Measurements from ENCODE around the gene STPG4. TPM values are rescaled to one million over a fixed set of nuclear protein-coding genes. Genes with fewer than 3 reads are reported as not detected.

STPG4 gene
- total RNA-seq, 3 donors from 2014 or later = 0.32 TPM; not detected in 2

GRCh38 chr2:47196499-47196898 lies 41.4 kb upstream of the STPG4 start:
- Histone ChIP-seq H3K4me1 (peaks cover 4 to 11% of the 10 kb centered on the region in 2 donors), H3K27me3 (no peaks in the 10 kb centered on the region), H3K36me3 (no peaks in the 10 kb centered on the region), H3K27ac (no peak overlapping the region), H3K9me3 (no peaks in the 10 kb centered on the region), H3K4me3 (no peak overlapping the region)
- TF ChIP-seq POLR2A (IDR thresholded peaks at IDR 0.05) = no peak
- no peak for TF ChIP-seq CTCF (IDR thresholded peaks at IDR 0.05)
- TF ChIP-seq POLR2AphosphoS5 (IDR thresholded peaks at IDR 0.05) = no peak
- intact Hi-C loops (cut with DNase I; ENCODE audit: low total_unique reads) = no loop called here
- DNase-seq (ENCODE audit: low spot score in 2 of 2) = no peak

GRCh38 chr2:47196046-47196445 lies 40.9 kb upstream of the STPG4 start:
- TF ChIP-seq POLR2A (IDR thresholded peaks at IDR 0.05) (no peak), POLR2AphosphoS5 (IDR thresholded peaks at IDR 0.05) (no peak)
- DNase-seq (ENCODE audit: low spot score in 2 of 2) = no peak
- intact Hi-C loops (cut with DNase I; ENCODE audit: low total_unique reads) = no loop called here

GRCh38 chr2:47195148-47195547 lies 40.0 kb upstream of the STPG4 start:
- Histone ChIP-seq H3K36me3 (no peaks in the 10 kb centered on the region), H3K27ac (no peak overlapping the region), H3K9me3 (no peaks in the 10 kb centered on the region), H3K4me1 (peaks cover 4 to 11% of the 10 kb centered on the region in 2 donors), H3K4me3 (no peak overlapping the region), H3K27me3 (no peaks in the 10 kb centered on the region)
- no peak for DNase-seq (ENCODE audit: low spot score in 2 of 2)
- TF ChIP-seq POLR2AphosphoS5 (IDR thresholded peaks at IDR 0.05) = no peak
- TF ChIP-seq POLR2A (IDR thresholded peaks at IDR 0.05) = no peak
- TF ChIP-seq CTCF (IDR thresholded peaks at IDR 0.05) = no peak
- intact Hi-C loops (cut with DNase I; ENCODE audit: low total_unique reads) = no loop called here

More at GRCh38 chr2:47196046-47196445, 40.9 kb upstream of the STPG4 start:
- no peaks in the 10 kb centered on the region for H3K9me3 ChIP-seq
- no peak overlapping the region for H3K27ac ChIP-seq
- peaks cover 4 to 11% of the 10 kb centered on the region in 2 donors for H3K4me1 ChIP-seq
- H3K36me3 ChIP-seq = no peaks in the 10 kb centered on the region
- H3K4me3 ChIP-seq = no peak overlapping the region
- no peaks in the 10 kb centered on the region for H3K27me3 ChIP-seq

GRCh38 chr2:47194410-47194809 lies 39.3 kb upstream of the STPG4 start:
- Histone ChIP-seq H3K36me3 (no peaks in the 10 kb centered on the region), H3K27me3 (no peaks in the 10 kb centered on the region), H3K27ac (no peak overlapping the region), H3K4me1 (peaks cover 4 to 11% of the 10 kb centered on the region in 2 donors), H3K9me3 (no peaks in the 10 kb centered on the region), H3K4me3 (no peak overlapping the region)
- intact Hi-C loops (cut with DNase I; ENCODE audit: low total_unique reads) = no loop called here
- TF ChIP-seq POLR2A (IDR thresholded peaks at IDR 0.05) = no peak
- no peak for TF ChIP-seq POLR2AphosphoS5 (IDR thresholded peaks at IDR 0.05)
- no peak for TF ChIP-seq CTCF (IDR thresholded peaks at IDR 0.05)
- no peak for DNase-seq (ENCODE audit: low spot score in 2 of 2)

- no peak for DNase-seq (ENCODE audit: low spot score in 2 of 2)
- intact Hi-C loops (cut with DNase I; ENCODE audit: low total_unique reads) = no loop called here
- H3K36me3 ChIP-seq = no peaks in the 10 kb centered on the region
- no peaks in the 10 kb centered on the region for H3K9me3 ChIP-seq
- H3K4me1 ChIP-seq = peaks cover 4 to 11% of the 10 kb centered on the region in 2 donors
- no peaks in the 10 kb centered on the region for H3K27me3 ChIP-seq
- TF ChIP-seq POLR2AphosphoS5 (IDR thresholded peaks at IDR 0.05) = no peak
- TF ChIP-seq CTCF (IDR thresholded peaks at IDR 0.05) = no peak
- TF ChIP-seq POLR2A (IDR thresholded peaks at IDR 0.05) = no peak
- H3K27ac ChIP-seq = peak overlapping the region in 1 of 2 donors; percentile 49
- H3K4me3 ChIP-seq = no peak overlapping the region
Measured at GRCh38 chr2:47193607-47194006, 38.5 kb upstream of the STPG4 start.

Measured in breast epithelium (tissue), 4 donors.